Hematopoietic multipotent progenitor cell (in vitro differentiated cells): ENCODE data around the gene NME3. TPM values are rescaled to one million over a fixed set of nuclear protein-coding genes. Genes with fewer than 3 reads are reported as not detected.

ENCODE experiments used
- DNase-seq, 3 donors: peaks; one replicate each; pipeline ENCODE4 v3.0.0-alpha.2; 2011 to 2015; ENCODE audit warnings: low read depth in 2 of 3, low spot score in 2 of 3
- total RNA-seq: library from RNA; depleted of rRNA; stranded (reverse); fragments of >200 nt; gene quantifications from one replicate; pipeline ENCODE4 v1.2.3, GENCODE V29; 2012

Gene NME3
- total RNA-seq, 1 donor, result 46.3 TPM

DNA sequence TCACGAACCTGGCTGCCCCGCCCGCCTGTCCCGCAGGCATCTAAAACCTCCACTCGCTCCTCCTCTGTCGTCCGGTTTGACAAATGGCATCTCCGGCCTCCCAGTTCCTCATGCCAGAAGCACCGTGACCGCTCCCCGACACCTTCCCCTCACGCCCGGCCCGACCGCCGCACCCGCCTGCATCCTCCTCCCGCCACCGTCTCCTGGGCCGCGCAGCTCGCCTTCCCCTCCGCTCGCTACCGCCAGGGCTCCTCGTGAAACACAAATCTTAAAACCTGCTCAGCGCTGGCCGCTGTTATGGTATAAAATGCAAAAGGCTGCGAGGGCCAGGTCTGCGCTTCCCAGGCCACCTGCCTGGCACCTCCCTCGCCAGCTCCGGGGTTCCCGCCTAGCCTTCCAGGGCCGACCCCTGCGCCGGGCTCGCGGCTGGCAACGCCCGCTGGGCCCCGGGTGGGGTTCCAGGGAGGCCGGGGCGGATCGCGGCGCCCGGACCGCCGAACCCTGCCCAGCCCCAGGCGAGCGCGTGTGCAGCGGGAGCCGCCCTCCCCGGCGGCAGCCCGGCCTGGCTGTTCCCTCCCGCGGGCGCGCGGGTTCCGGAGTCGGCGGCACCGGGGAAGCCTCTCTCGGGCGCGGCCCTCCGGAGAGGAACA, 10.5 kb upstream of the NME3 start:
- DNase-seq, result peak in 2 of 3 donors; percentile 24 to 57

- DNase-seq, result no peak
Measured at GRCh38 chr16:1781254-1781653, 9.9 kb upstream of the NME3 start.

DNA sequence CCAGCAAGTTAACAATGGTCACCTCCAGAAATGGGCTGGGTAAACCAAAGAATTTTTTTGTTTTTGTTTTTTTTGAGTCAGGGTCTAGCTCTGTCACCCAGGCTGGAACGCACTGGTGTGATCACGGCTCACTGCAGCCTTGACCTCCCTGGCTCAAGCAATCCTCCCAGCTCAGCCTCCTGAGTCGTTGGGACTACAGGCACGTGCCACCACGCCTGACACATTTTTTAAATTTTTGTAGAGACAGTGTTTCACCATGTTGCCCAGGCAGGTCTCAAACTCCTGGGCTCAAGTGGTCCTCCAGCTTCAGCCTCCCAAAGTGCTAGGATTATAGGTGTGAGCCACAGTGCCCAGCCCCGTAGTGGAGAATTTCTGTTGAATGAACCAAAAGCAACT, 9.3 kb upstream of the NME3 start:
- no peak for DNase-seq

GRCh38 chr16:1779741-1780676, 8.7 kb upstream of the NME3 start:
- no peak for DNase-seq

DNA sequence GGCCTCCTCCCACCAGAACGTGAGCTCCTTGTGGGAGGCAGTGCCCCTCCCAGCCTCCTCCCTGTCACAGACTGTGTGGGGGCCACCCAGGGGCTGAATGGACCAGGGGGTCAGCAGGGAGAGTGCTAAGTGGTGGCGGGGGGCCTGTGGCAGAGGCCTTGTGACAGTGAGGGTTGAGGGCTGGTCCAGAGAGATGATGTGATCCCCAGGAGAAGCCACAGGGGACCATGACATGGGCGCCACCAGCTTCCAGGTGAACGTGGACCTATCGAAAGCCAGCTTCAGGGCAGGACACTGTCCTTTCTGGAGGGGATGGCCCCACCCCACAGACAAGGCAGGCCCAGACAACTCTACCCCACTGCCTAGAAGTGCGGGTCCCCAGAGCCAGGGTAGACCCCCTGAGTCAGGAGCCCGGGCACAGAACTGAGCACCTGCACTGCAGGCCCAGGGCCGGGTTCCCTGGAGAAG, 7.9 kb upstream of the NME3 start:
- no peak for DNase-seq

- no peak for DNase-seq
Measured at GRCh38 chr16:1778200-1779179, 7.1 kb upstream of the NME3 start.

GRCh38 chr16:1777375-1778199, 6.2 kb upstream of the NME3 start:
- no peak for DNase-seq

DNA sequence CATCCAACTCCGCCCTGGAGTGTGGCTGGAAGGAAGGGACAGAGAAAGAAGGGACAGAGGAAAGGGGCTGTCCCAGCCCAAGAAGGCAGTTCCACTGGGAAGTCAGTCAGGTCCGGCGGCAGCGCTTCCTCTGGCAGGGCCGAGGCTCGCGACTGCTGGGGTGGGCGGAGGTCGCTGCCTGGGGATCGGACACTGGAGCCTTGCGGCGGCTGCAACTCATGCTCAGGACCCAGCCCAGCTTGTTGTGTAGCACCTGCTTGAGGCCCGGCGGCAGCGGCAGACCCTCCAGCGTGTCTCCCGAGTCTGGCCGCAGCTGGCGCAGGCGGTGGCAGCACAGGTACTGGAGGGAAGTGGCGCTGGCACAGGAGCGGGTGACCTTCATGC, 5.6 kb upstream of the NME3 start:
- no peak for DNase-seq

- no peak for DNase-seq
Measured at GRCh38 chr16:1776672-1776955, 5.3 kb upstream of the NME3 start.

DNA sequence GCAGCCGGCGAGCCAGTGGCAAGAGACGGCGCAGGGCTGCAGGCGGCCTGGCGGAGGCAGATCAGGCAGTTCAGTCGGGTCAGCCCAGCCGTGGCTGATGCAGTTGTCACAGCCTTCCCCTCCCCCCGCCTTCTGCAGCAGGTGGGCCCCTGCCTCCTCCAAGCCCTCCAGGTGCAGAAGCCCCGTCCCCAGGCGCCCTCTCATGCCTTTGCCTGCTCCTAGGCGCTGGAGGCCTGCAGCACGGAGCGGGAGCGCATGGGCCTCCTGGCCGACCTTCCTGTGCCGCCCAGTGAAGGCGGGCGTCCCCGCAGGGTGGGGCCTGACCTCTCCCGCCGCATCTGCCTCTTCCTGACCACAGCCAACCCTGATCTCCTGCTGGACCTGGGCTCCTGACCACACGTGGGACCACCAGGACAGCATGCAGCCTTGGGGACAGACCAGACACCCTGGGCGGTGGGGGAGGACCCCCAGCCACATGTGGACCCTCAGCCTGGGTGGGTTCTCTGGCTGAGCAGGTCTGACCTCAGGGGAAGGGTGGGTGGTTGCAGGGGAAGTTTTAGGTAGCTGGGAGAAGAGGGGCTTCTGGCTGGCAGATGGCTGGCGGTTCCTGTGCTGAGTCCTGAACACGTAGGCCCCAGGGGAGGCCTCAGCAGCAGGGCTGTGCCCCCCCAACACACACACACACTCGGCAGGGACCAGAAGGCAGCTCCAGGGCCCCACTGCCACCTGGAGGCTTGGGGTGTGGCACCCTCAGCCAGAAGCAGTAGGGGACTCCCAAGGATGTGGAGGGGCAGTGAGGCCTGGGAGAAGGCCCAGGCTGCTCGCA, 4.7 kb upstream of the NME3 start:
- no peak for DNase-seq

GRCh38 chr16:1775006-1775845, 3.9 kb upstream of the NME3 start:
- DNase-seq, result no peak

DNA sequence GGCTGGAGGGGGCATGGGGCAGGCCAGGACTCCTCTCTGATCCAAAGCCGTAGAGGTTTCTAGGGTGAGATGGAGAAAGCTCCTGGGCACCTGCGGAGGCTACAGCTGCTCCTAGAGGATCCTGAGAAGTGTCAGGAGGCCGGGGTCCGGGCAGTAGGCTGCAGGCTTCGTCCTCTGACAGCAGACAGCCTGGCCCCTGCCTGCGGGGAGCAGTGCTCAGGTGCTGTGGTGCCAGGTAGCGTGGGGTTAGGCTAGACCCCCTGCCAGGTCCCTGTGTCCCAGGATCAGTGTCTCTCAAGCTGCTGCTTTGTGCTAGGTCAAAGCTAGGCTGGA, 3.1 kb upstream of the NME3 start:
- no peak for DNase-seq

DNA sequence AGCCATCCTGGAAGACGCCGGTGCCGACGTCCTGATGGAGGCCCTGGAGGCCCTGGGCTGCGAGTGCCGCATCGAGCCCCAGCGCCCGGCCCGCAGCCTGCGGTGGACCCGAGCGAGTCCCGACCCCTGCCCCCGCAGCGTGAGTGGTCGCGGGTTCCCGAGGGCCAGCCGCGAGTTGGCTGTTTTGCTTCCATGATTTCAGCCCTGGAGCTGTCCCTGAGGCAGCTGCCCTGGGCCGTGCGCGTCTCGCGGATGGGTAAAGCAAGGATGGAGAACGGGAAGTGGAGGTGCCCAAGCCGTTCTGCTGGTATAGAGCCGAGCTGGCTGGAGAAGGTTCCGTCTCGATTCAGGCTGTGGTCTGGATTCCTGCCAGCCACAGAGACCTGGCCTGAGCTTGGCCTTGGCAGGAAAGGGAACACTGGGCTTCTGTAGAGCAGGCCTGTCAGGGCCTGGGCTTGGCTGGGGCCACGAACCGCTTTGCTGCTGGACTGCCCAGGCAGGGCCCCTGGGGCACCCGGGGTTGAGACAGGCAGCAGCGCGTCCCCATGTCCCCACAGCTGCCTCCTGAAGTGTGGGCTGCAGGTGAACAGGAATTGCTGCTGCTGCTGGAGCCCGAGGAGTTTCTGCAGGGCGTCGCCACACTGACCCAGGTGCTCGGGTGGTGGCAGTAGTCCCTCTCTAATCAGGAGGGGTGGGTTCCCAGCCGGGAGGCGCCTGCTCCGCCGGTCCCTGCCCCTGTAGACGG, 2.5 kb upstream of the NME3 start:
- DNase-seq, result peak in 2 of 3 donors; percentile 30 to 48

DNA sequence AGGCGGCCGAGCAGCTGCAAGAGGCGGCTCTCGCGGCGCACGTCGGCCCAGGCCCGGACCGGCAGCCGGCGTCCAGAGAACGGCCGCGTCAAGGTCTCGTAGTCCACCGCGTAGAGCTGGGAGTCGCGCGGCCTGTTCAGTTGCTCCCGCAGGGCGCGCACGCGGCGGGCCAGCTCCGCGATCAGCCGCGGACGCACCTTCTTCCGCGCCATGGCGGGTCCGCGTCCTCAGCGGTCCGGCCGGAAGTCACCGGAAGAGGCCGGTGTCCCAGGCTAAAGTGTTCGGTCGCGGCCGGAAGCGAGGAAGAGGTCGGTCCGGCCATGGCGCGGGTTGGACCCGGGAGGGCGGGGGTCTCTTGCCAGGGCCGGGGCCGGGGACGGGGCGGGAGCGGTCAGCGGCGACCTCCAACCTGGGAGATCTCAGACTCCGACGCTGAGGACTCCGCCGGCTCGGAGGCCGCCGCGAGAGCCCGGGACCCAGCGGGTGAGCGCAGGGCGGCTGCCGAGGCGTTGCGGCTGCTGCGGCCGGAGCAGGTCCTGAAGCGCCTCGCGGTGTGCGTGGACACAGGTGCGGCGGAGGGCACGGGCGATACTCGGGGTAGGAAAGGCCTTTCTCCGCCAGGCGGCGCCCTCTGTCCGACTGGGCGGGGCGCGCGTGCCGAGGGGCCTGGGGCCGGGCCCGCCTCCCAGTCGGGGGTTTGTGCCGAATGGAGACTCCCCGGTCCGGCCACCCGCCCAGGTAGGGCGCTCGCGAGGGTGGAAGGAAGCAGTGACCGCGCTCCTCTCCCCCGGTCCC, 1.8 kb upstream of the NME3 start, which contains the start of gene MRPS34:
Gene MRPS34 (minus strand): TSS at position 227 of the 795 bp plus-strand sequence. CDS start 15 bp downstream, at position 212.
- peak; percentile 64 to 88 (median 80) for DNase-seq

DNA sequence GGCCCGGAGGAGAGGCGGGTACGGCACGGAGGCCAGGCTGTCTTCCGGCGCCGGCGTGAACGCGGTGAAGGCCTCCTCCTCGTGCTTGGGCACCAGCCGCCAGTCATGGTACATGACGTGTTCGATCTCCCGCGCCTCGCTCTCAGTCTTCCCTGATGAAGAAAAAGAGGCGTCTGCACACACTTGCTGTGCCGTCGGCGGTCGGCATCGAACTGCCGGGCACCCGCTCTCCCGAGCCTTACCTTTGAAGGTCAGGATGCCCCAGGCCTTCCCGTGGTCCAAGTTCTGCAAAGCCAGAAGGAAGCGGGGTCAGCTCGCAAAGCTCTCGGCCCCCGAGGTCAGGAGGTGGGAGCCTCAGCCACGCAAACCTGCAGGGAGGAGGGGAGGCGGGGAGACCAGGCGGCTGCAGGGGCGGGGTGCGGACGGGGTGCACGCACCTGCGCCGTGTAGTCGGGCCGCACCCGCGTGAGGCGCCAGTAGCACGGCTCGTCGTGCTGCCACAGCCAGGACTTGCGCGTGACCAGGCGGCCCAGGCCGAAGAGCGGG, 1.1 kb upstream of the NME3 start, which contains the start of gene EME2:
Gene EME2 (plus strand): TSS at position 449 of the 546 bp plus-strand sequence. CDS start 418 bp downstream, outside the sequence.
- DNase-seq, result peak in 1 of 3 donors; percentile 12

DNA sequence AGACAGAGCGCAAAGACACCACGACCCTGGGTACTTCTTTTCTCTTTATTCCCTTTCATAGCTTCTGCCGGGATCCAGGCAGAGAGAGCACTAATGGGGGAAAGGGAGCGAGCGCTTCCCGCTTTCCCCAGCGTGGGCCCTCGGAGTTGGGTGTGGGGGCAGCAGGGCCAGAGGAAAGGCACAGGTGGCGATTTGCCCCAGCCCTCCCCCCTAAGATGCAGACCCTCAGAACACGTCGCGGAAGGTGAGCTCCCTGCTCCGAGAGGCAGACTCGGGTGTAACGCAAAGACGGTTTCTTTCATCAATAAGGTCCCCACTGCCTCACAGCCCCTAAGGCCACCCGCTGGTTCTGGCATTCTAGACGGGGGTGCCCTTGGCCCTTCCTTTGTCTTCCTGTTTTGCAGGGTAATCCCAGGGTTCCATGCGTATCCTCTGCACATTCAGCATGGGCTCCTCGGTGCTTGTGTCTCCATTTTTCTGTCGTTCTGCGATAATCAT, 570 bp upstream of the NME3 start:
- DNase-seq, result no peak
